NCI-H2171 treated with DMSO at 0.1 percent for 48 hours (cell line): ENCODE data around the gene STAT1.
"Not testable (repeated sequence)": the region's sequence is repeated elsewhere in the genome, so short reads cannot be mapped to it uniquely, and the experiment has no call there.

Experiments used
- DNase-seq: peaks from one replicate; lab custom pipeline; 2025; lab: John Stamatoyannopoulos, UW

The STAT1 gene

DNA sequence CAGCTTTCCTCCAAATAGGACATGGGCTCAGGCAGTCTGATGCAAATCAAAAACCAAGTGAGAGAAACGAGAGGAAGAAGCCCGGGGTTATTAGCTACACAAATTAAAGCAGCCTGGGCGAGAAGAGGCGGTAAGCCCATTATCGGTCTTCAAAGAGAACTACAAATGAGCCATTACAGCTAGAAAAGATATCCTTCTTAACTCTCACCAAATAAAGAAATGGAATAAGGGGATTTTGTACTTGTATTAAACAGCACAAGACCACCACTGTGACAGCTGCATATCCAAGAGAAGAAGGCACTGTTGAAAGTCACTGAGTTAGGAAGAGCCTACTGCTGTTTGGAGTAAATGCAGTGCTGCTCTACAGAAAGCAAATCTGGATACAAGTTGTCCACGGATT, 32.6 kb downstream of the STAT1 start:
- DNase-seq: no peak

GRCh38 chr2:190980630-190981209, 33.3 kb downstream of the STAT1 start:
- no peak for DNase-seq

DNA sequence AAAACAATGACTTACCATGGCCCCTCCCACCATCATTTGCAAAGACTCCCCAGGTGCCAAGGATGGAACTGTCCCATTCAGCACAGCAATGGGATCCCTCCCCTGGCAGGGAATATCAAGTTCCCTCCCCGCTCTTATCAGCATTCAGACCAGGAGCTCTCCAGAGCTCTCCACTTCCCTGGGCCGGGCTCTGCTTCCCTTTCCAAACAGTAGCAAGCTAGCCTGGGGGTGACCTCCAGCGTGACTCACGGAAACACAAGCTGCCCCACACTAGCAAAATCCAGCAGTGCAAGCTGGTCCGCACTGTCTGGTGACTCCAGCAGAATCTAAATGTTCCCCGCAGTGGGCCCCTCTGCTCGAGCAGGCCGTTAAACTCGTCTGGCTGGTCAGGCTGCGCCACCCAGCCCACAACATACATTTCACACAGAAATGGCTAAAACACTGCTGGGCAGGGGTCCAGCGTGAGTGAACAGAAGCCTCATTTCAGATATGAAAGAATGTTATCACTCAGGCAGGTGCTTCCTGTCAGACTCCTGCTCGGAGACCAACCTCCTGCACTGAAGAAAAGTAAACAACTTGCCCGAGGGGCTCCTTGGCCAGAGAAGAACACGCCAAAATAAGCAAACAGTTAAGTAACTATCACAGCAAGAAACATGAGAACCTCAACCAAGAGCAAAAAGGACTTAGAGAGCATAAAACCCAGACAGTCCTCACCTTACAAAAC, 33.9 kb downstream of the STAT1 start:
- DNase-seq: no peak

DNA sequence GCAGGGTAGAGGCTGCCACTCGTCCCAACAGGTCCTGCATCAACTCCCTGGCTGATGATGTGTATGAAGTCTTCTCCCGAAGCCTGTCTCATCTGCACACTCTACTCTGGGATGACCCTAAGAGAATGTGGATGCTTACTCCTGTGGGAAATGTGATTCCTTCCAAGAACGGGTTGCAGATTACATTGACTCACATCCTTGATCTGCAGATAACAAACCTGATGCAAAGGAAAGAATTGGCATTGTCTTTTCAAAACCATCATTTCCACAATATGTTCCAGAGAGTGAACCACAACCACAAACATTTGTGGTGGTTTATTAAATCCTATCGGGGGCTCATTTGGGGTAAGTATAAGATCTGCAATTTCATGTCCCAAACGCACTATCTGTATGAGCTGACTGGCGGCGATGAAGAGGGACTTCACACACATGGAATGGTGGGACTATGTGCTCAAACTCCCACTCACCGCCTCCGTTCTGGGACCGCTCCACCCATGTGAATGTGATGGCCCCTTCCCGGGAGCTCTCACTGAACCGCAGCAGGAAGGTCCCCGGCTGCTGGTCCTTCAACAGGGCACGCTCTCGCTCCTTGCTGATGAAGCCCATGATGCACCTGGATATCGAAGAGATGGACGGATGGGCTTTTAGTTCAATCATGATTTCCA, 35.5 kb downstream of the STAT1 start:
- no peak for DNase-seq

DNA sequence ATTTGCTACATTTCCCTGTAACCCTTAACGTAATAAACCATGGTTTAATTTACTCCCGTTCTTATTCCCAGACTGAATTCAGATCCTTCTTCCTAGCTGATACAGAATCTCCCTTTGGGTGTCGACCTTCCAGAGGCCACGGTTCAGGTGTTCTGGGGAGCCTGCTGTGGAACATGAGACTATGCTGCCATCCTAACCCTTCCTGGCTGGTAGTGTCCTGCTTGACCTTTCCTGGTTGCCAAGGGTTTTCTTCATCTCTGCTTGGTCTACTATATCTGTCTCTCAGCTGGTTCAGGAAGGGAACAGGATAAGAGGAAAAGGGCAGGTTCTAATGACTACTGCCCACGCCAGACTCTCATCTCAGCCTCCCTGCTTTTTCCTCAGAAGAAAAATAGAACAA, 36.5 kb downstream of the STAT1 start:
- DNase-seq: no peak

DNA sequence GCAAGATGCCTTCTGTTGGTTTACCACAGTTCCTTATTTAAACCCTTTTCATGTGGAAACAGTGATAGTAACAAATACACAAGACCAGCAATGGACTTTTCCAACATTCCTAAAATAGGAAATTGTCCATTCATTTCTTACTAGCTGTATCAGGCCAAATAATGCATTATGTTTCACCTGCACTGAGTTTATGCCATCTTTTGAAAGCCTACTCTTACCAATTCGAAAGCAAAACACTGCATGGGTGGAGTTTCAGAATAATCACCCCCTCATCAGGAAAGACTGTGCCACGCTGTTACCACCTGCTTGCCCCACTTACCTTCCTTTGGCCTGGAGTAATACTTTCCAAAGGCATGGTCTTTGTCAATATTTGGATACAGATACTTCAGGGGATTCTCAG, 37.5 kb downstream of the STAT1 start:
- DNase-seq: no peak

- DNase-seq: no peak
Observed at GRCh38 chr2:190974629-190975361, 39.2 kb downstream of the STAT1 start.

- DNase-seq: no peak
Observed at GRCh38 chr2:190973726-190974628, 40.0 kb downstream of the STAT1 start.

- no peak for DNase-seq
Observed at GRCh38 chr2:190973262-190973661, 40.7 kb downstream of the STAT1 start.

DNA sequence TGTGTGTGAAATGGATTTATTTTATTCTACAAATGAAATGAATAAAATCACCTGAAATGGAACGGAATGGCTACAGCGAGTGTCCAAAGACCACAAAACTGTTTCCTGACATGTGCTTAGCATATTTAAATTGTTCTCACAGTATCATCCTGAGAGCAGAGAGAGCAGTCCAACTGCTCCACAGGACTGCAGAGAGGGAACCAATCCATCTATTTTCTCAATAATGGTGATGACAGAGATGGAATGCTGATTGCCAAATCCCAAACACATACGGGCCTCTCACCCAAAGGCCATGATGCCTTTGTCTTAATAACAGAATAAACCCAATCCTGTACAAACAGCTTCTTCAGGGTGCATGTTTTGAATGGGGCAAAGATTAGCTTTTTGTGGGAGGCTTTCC, 41.1 kb downstream of the STAT1 start:
- no peak for DNase-seq

GRCh38 chr2:190972213-190972612, 41.8 kb downstream of the STAT1 start:
- no peak for DNase-seq

GRCh38 chr2:190970873-190971506, 43.0 kb downstream of the STAT1 start:
- no peak for DNase-seq

- DNase-seq: no peak
Observed at GRCh38 chr2:190970160-190970559, 43.8 kb downstream of the STAT1 start.

DNA sequence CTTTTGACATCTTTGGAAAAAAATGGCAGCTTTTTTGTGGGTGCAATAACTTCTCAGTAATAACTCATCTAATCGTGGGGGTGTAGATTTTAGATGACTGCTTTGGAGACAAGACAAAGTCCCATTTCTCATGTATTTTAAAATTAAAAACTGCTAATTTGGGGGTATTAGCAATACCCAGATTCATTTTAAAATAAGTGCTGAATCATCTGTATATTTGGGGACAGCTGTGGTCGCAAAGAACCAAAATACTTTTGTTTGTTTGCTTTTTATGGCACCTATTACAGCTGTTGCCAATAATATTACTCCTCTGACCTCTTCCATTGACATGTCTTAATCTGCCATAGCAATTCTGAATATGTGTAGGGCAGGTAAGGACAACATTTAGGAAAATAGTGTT, 45.4 kb downstream of the STAT1 start:
- no peak for DNase-seq

- DNase-seq: no peak
Observed at GRCh38 chr2:190965580-190966222, 48.3 kb downstream of the STAT1 start.

GRCh38 chr2:190964170-190964795, 49.7 kb downstream of the STAT1 start:
- DNase-seq: no peak

DNA sequence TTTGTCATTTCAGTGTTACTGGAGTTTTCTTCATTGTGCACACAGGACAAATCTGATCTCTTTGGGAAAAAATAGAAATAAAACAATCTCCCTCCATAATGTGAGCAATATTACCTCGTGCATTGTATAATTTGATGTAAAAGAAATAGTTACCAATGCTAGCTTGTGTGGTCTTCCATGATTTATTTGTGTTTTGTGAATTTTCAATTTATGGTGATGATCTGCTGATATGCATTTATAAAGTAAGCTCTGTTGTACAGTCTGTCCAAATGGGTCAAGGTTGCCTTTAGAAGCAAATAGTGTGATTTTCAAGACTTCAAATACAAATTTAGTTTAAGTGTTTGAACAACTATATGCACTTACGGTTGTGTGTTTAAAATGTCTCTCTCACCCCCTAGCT, 50.9 kb downstream of the STAT1 start:
- DNase-seq: no peak

- no peak for DNase-seq
Observed at GRCh38 chr2:190961918-190962487, 52.0 kb downstream of the STAT1 start.

DNA sequence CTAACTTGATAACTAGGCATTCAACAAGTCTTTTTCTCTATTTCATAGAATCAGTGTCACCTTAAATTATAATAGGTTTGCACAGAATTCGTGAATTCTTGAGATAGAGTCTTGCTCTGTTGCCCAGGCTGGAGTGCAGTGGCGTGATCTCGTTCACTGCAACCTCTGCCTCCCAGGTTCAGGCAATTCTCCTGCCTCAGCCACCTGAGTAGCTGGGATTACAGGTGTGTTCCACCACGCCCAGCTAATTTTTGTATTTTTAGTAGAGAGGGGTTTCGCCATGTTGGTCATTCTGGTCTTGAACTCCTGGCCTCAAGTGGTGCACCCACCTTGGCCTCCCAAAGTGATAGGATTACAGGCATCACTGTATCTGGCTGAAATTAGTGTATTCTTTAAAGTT, 52.9 kb downstream of the STAT1 start:
- DNase-seq: not testable (repeated sequence)
